Measurements from ENCODE around the gene MGMT. TPM values are rescaled to one million over a fixed set of nuclear protein-coding genes. Genes with fewer than 3 reads are reported as not detected.
A peak's percentile ranks its signal among the peaks of the same experiment; 100 is the strongest.

MGMT gene
- total and polyA plus RNA-seq, 9 of the 15 experiments (the other 6 are each of a cell fraction or from before 2014, with no cell fraction given), result 0.03 to 0.29 (median 0.11) TPM; not detected in 4

GRCh38 chr10:129787557-129787956 lies 320.5 kb downstream of the MGMT start:
- Histone ChIP-seq H3K4me1 (replicated peaks in 1 of 2; ENCODE audit: control insufficient read depth in 2 of 2, insufficient read depth in 2 of 2, low read length in 2 of 2) (no peaks in the 10 kb centered on the region), H3K4me3 (no peak overlapping the region), H3K79me2 (ENCODE audit: control insufficient read depth, insufficient read depth, low read length) (no peaks in the 10 kb centered on the region), H4K20me1 (replicated peaks; ENCODE audit: control insufficient read depth, insufficient read depth, low read length) (no peaks in the 10 kb centered on the region), H3K27me3 (ENCODE audit: control insufficient read depth in 2 of 2, insufficient read depth in 2 of 2, low read length in 2 of 2) (peaks cover 4 to 16% of the 10 kb centered on the region in 2 experiments; a peak in 4 of 5 replicates), H3K27ac (ENCODE audit: extremely low read depth, low read depth, low read length) (no peak overlapping the region), H3K9me3 (replicated peaks; ENCODE audit: control insufficient read depth, insufficient read depth, low read depth, low read length) (no peaks in the 10 kb centered on the region), H2AFZ (ENCODE audit: low read depth, low read length) (no peak overlapping the region), H3K36me3 (ENCODE audit: control insufficient read depth, insufficient read depth, low read length) (no peaks in the 10 kb centered on the region), H3K9ac (ENCODE audit: insufficient read depth in 1 of 2, low read depth in 2 of 2, low read length in 2 of 2) (no peak overlapping the region), H3K4me2 (ENCODE audit: insufficient read depth, low read length) (no peak overlapping the region), H3K9me1 (ENCODE audit: control insufficient read depth, insufficient read depth, low read length) (no peaks in the 10 kb centered on the region)
- no TSS peak for BruUV-seq (replicated peaks)
- in situ Hi-C loops (cut with MboI) (no loop called here), intact Hi-C loops (cut with micrococcal nuclease) (no loop called here)
- DNase-seq (ENCODE audit: extremely low read depth in 1 of 4, low spot score in 3 of 4) (no peak), ATAC-seq (no peak), FAIRE-seq (no peak)
- POLR2A ChIA-PET, result no interaction called here
- WGBS (ENCODE audit: insufficient coverage, low coverage, missing lambda C conversion rate), result 0% methylated on average over 5 of the region's 5 CpGs
- TF ChIP-seq HDAC2 (IDR thresholded peaks at IDR 0.05) (no peak), RAD51 (IDR thresholded peaks at IDR 0.05; ENCODE audit: borderline replicate concordance, low read depth) (no peak), KLF10 (CRISPR knock-in tag; IDR thresholded peaks at IDR 0.05) (no peak), IRF9 (tag; IDR thresholded peaks at IDR 0.05) (no peak), ZNF395 (CRISPR knock-in tag; IDR thresholded peaks at IDR 0.05) (no peak), ZC3H4 (CRISPR knock-in tag; IDR thresholded peaks at IDR 0.05; ENCODE audit: borderline replicate concordance) (no peak), MTA1 (IDR thresholded peaks at IDR 0.05; ENCODE audit: borderline replicate concordance) (no peak), ZNF146 (CRISPR knock-in tag; IDR thresholded peaks at IDR 0.05; ENCODE audit: unreplicated experiment) (peak; percentile 46), NR1H2 (CRISPR knock-in tag; IDR thresholded peaks at IDR 0.05) (no peak)
- CTCF ChIA-PET (ENCODE audit: low intra/inter-chr PET ratio), result no interaction called here

Measured in K562 (cell line).